ENCODE results near the gene NUAK1.
"Not testable (repeated sequence)": the region's sequence is repeated elsewhere in the genome, so short reads cannot be mapped to it uniquely, and the experiment has no call there.

Gene NUAK1

DNA sequence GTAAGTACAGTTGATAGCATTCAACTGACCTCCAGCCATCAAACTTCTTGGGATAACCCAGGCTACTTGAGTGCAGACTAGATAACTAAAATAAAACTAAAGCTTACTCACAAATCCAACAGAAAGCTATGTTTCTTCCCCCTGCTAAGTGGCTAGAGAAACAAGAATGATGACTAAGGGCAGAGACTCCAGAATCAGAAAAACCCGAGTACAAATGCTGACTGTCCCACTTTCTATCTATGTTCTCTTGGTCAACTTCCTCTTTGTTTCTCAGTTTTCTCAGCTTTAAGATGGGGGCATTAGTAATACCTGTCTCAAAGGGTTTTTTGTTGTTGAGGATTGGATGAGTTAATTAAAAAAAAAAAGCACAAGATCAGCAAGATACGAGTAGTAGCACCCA lies 6.1 kb upstream of the NUAK1 start:
- no peaks in the 10 kb centered on the region for H3K79me2 ChIP-seq (ENCODE audit: low read length)
- no peaks in the 10 kb centered on the region for H3K9me3 ChIP-seq (ENCODE audit: insufficient read depth, low read length)
- H3K36me3 ChIP-seq (replicated peaks; ENCODE audit: low read depth, low read length): no peaks in the 10 kb centered on the region
- H2AFZ ChIP-seq (ENCODE audit: low read depth, low read length): no peak overlapping the region
- no peaks in the 10 kb centered on the region for H4K20me1 ChIP-seq (ENCODE audit: insufficient read depth, low read length)
- H3K9ac ChIP-seq (ENCODE audit: low read length): no peak overlapping the region
- peak overlapping the region; percentile 49 for H3K4me2 ChIP-seq (ENCODE audit: low read length)
- H3K4me3 ChIP-seq (ENCODE audit: low read length): peak overlapping the region; percentile 5; the same call in 1 of the 2 replicates
- peaks cover 26% of the 10 kb centered on the region for H3K4me1 ChIP-seq (ENCODE audit: low read length)
- H3K27ac ChIP-seq (ENCODE audit: low read length): peak overlapping the region; percentile 27; the same call in 1 of the 2 replicates
- no peaks in the 10 kb centered on the region for H3K27me3 ChIP-seq (ENCODE audit: low read depth, low read length)
- TF ChIP-seq, protein P1, sequence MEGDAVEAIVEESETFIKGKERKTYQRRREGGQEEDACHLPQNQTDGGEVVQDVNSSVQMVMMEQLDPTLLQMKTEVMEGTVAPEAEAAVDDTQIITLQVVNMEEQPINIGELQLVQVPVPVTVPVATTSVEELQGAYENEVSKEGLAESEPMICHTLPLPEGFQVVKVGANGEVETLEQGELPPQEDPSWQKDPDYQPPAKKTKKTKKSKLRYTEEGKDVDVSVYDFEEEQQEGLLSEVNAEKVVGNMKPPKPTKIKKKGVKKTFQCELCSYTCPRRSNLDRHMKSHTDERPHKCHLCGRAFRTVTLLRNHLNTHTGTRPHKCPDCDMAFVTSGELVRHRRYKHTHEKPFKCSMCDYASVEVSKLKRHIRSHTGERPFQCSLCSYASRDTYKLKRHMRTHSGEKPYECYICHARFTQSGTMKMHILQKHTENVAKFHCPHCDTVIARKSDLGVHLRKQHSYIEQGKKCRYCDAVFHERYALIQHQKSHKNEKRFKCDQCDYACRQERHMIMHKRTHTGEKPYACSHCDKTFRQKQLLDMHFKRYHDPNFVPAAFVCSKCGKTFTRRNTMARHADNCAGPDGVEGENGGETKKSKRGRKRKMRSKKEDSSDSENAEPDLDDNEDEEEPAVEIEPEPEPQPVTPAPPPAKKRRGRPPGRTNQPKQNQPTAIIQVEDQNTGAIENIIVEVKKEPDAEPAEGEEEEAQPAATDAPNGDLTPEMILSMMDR (IDR thresholded peaks at IDR 0.05; ENCODE audit: low read depth, low read length): no peak
- no peak for TF ChIP-seq EZH2phosphoT487 (IDR thresholded peaks at IDR 0.05; ENCODE audit: low read depth)

GRCh38 chr12:106142591-106143261 lies 4.0 kb upstream of the NUAK1 start:
- H3K4me2 ChIP-seq (ENCODE audit: low read length): no peak overlapping the region
- no peak overlapping the region for H3K9ac ChIP-seq (ENCODE audit: low read length)
- no peaks in the 10 kb centered on the region for H4K20me1 ChIP-seq (ENCODE audit: insufficient read depth, low read length)
- H3K27me3 ChIP-seq (ENCODE audit: low read depth, low read length): no peaks in the 10 kb centered on the region
- no peaks in the 10 kb centered on the region for H3K9me3 ChIP-seq (ENCODE audit: insufficient read depth, low read length)
- no peak for TF ChIP-seq EZH2phosphoT487 (IDR thresholded peaks at IDR 0.05; ENCODE audit: low read depth)
- TF ChIP-seq, protein P1 (IDR thresholded peaks at IDR 0.05; ENCODE audit: low read depth, low read length): no peak
- no peak overlapping the region for H3K4me3 ChIP-seq (ENCODE audit: low read length)
- H3K27ac ChIP-seq (ENCODE audit: low read length): no peak overlapping the region
- H3K4me1 ChIP-seq (ENCODE audit: low read length): peaks cover 15% of the 10 kb centered on the region
- no peaks in the 10 kb centered on the region for H3K79me2 ChIP-seq (ENCODE audit: low read length)
- H2AFZ ChIP-seq (ENCODE audit: low read depth, low read length): no peak overlapping the region
- no peaks in the 10 kb centered on the region for H3K36me3 ChIP-seq (replicated peaks; ENCODE audit: low read depth, low read length)

- H3K36me3 ChIP-seq (replicated peaks; ENCODE audit: low read depth, low read length); H3K9me3 ChIP-seq (ENCODE audit: insufficient read depth, low read length); H3K9ac ChIP-seq (ENCODE audit: low read length); H3K27me3 ChIP-seq (ENCODE audit: low read depth, low read length); H3K4me2 ChIP-seq (ENCODE audit: low read length); H4K20me1 ChIP-seq (ENCODE audit: insufficient read depth, low read length); H2AFZ ChIP-seq (ENCODE audit: low read depth, low read length); H3K79me2 ChIP-seq (ENCODE audit: low read length); H3K4me3 ChIP-seq (ENCODE audit: low read length); H3K27ac ChIP-seq (ENCODE audit: low read length): not testable (repeated sequence)
- peaks cover 15% of the 10 kb centered on the region for H3K4me1 ChIP-seq (ENCODE audit: low read length)
Observed at GRCh38 chr12:106141920-106142319, 3.2 kb upstream of the NUAK1 start.

DNA sequence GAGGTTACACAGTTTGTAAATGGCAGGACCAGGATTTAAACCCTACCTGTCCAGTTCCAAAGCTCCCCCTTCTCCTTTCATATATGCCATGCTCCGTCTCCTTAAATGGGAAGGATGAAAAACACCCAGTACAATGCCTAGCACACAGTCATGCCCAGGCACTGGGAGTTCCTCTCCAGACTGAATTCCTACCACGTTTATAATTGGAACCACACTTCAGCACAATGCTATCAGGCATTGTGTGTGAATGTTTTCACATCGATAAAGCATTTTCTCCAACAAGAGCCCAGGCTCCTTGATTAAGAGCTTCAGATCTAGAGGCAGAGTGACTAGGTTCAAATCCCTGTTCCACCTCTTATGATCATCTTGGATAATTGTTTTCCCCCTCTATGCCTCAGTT lies 2.7 kb upstream of the NUAK1 start:
- Histone ChIP-seq H3K27me3 (ENCODE audit: low read depth, low read length) (no peaks in the 10 kb centered on the region), H3K4me3 (ENCODE audit: low read length) (no peak overlapping the region), H2AFZ (ENCODE audit: low read depth, low read length) (no peak overlapping the region), H3K36me3 (replicated peaks; ENCODE audit: low read depth, low read length) (no peaks in the 10 kb centered on the region), H3K9ac (ENCODE audit: low read length) (no peak overlapping the region), H3K4me2 (ENCODE audit: low read length) (no peak overlapping the region), H3K27ac (ENCODE audit: low read length) (no peak overlapping the region), H3K4me1 (ENCODE audit: low read length) (peaks cover 19% of the 10 kb centered on the region), H3K79me2 (ENCODE audit: low read length) (no peaks in the 10 kb centered on the region), H4K20me1 (ENCODE audit: insufficient read depth, low read length) (no peaks in the 10 kb centered on the region), H3K9me3 (ENCODE audit: insufficient read depth, low read length) (no peaks in the 10 kb centered on the region)
- TF ChIP-seq EZH2phosphoT487 (IDR thresholded peaks at IDR 0.05; ENCODE audit: low read depth): no peak
- TF ChIP-seq, protein P1 (IDR thresholded peaks at IDR 0.05; ENCODE audit: low read depth, low read length): no peak

Data from OCI-LY3 (cell line).